ENCODE measurements around the gene C2.

DNA sequence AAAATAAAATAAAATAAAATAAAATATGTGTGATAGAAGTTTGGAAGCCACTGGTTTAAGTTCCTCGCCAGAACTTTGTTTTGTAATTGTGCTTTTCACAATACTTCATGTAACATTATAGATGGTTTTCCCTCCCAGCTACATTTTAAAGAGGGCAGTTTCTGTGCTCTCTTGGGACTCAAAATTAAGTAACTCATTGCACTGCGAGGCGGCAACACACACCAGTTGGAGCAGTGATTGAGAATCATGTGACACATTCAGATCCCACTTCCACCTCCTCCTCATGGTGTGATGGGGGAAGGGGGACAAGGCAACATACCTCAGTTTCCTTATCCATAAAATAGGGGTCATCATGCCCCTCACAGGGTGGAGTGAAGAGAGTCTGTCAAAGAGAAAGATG is 7.5 kb downstream of the C2 start:
- TF ChIP-seq OSR1 (CRISPR knock-in tag; IDR thresholded peaks at IDR 0.05) (no peak), ZFP30 (CRISPR knock-in tag; IDR thresholded peaks at IDR 0.05) (no peak), ZNF565 (CRISPR knock-in tag; conservative IDR thresholded peaks at IDR 0.05; ENCODE audit: low read depth) (no peak)

Data from SK-N-SH treated with all-trans-retinoic acid at 6 μM for 48 hours (cell line).